HuH-7.5 (cell line): ENCODE results near the gene ZP2.
"Not testable (repeated sequence)": the region's sequence is repeated elsewhere in the genome, so short reads cannot be mapped to it uniquely, and the experiment has no call there.

Experiments used
- DNase-seq: peaks from one replicate; pipeline ENCODE4 v3.0.0; 2011; ENCODE audit warnings: low spot score

The ZP2 gene

DNA sequence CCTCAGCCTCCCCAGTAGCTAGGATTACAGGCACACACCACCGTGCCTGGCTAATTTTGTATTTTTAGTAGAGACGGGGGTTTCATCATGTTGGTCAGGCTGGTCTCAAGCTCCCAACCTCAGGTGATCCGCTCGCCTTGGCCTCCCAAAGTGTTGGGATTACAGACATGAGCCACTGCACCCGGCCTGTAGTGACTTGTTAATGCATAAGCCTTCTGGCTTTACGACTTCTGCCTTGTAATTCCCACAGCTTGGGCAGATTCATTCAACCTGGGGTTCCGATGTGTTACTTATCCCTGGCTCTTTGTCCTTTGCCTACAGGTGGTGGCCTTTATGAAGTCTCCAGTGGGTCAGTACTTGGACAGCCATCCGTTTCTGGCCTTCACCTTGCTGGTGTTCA lies 41.3 kb downstream of the ZP2 start:
- not testable (repeated sequence) for DNase-seq

GRCh38 chr16:21169249-21169981 lies 42.0 kb downstream of the ZP2 start:
- no peak for DNase-seq

- no peak for DNase-seq
Observed at GRCh38 chr16:21167929-21168602, 43.3 kb downstream of the ZP2 start.

GRCh38 chr16:21167360-21167759 lies 44.0 kb downstream of the ZP2 start:
- no peak for DNase-seq

DNA sequence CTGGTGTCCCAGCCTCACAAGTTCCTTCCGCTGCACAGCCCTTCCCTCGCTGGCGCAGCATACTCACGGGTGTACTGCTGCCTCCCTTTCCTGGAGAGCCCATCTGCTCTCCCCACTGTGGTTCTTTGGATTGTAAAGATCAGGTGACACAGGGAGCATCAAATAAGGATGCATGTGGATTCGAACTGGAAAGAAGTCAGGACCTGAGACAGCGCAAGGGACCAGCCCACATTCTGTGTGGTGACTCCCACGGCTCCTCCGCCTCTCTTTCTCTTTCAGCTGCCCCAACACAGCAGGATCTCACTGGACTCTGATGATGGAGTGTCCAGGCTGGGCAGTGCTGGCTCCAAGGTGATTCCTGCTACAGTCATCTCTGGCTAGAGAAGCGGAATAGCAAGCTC lies 44.8 kb downstream of the ZP2 start:
- DNase-seq = no peak

GRCh38 chr16:21164521-21165168 lies 46.7 kb downstream of the ZP2 start:
- DNase-seq = no peak

- DNase-seq = no peak
Observed at GRCh38 chr16:21163576-21163975, 47.8 kb downstream of the ZP2 start.

DNA sequence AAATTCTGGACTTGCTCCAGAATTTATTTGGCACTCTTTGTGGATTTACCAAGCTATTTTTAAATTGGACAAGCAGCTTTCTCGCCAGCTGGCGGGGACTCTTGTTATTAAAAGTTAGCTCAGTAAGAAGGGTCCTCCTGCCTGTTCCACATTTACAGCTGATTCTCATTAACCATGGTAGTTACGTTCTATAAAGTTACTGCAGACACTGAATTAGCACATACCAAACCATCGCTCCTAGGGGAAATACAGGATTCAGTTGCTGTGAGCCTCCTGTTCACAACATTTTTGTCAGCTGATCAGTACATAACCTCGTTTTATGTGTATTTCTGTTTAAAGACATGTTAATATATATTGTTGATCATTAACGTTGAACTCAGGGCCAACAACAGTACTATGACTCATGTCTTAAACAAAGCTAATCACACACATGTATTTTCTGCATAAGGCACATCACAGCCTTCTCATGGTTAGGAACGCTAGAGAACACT lies 48.7 kb downstream of the ZP2 start:
- no peak for DNase-seq

DNA sequence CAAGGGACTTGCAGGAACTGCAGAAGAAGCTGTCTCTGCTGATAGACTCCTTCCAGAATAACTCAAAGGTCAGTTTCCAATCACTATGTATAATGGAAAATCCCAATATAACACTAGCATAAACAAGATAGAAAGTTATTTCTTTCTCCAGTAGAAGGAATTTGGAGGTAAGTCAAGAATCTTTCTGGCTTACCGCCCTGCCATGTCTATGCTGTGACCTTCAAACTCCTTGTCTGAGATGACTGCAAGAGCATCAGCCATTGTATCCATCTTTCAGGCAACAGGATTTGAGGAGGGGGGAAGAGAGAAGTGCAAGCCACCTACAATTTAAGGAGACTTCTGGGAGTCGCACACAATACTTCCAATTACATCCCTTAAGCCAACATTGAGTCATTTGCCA lies 50.2 kb downstream of the ZP2 start:
- DNase-seq = no peak

DNA sequence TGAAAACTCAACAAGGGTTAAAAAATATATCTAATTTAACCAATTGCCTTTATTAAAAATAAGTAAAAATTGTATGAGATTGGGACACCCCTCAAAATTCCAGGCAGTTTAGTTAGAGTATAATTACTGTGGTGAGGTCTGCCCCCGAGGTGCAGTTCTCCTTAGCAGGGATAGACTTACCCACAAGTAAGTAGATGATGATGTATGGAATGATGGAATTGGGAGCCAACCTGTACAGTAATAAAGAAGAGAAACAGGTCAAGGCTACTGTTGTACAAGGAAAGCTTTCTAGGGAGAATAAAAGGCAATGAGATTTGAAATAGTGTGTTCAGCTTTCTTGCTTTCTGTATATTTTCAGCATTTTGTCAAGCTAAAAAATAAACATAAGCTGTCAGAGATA lies 51.1 kb downstream of the ZP2 start:
- DNase-seq = no peak

DNA sequence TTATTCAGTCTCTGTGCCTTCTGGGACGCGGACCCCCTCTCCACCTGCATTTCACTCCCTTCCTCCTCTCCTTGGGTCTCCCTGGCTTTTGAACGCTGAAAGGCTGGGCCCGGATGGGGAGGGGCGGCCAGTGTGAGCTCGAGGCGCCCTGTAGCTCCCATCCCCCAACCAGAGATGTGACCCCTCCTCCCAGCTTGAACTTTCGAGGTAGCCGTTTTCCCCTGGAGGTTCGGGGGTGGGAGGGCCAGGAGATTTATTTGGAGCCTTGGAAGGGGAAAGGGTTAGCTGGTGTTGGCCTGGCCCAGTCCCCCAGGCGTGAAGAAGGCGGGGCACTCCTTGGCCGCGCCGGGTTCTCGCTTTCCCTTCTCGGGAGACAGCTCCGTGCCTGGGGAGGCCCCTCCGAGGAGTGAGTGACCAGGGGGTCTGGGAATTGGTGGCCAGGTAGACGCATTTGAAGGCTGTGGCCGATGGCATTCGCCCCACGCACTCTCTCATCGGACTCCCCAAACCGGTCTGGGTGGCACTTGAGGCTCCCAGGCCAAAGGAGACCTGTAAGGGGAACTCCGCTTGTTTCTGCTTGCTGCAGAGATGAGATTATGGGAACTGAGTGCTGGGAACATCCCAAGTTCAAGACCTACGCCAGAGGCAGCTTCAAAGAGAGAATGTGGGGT lies 52.0 kb downstream of the ZP2 start:
- DNase-seq = no peak

GRCh38 chr16:21158208-21159110 lies 52.9 kb downstream of the ZP2 start, which contains the start of gene LDAF1:
LDAF1 (plus strand) TSS chr16:21158674; CDS start chr16:21161183, 2,509 bp downstream.
- DNase-seq = peak; percentile 59

GRCh38 chr16:21157632-21158031 lies 53.7 kb downstream of the ZP2 start:
- no peak for DNase-seq

- DNase-seq = peak; percentile 61
Observed at GRCh38 chr16:21156767-21157467, 54.5 kb downstream of the ZP2 start.

GRCh38 chr16:21156011-21156410 lies 55.4 kb downstream of the ZP2 start:
- not testable (repeated sequence) for DNase-seq

DNA sequence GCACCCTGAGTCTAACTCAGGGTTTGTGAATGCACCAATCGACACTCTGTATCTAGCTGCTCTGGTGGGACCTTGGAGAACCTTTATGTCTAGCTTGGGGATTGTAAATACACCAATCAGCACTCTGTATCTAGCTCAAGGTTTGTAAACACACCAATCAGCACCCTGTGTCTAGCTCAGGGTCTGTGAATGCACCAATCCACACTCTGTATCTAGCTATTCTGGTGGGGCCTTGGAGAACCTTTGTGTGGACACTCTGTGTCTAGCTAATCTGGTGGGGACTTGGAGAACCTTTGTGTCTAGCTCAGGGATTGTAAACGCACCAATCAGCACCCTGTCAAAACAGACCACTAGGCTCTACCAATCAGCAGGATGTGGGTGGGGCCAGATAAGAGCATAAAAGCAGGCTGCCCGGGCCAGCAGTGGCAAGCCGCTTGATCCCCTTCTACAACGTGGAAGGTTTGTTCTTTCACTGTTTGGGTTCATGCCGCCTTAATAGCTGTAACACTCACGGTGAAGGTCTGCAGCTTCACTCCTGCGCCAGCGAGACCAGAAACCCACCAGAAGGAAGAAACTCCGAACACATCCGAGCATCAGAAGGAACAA lies 58.1 kb downstream of the ZP2 start:
- DNase-seq = not testable (repeated sequence)

- not testable (repeated sequence) for DNase-seq
Observed at GRCh38 chr16:21152160-21153030, 59.0 kb downstream of the ZP2 start.

DNA sequence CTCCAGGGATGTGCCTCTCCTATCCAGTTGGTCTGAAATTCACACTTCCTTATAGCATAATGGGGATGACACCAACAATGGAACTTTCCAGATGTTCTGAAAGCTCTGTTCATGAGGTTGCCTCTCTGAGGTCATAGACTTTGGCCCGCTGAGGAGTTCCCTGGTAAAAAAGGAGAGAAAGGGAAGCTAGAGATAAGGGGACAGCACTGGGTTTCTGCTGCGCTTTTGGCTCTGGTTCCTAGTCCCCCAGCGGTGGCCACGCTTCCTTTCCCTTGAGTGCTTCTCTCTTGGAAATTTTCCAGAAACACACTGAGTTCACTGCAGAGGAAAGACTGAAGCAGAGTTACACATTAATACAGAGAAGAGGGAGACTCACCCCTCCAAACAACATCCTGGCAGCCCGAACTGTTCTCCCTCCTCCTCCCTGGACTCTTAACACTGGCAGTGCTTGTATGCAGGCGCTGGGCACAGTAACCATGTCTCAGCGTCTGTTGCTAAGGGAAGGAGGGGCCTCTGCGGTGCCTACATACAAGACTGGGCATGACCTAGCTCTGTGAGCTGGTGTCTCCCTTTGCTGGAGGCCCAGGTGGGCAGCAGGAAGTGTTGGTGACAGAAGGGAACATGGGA lies 60.9 kb downstream of the ZP2 start, which contains the start of gene DNAH3:
TSS of gene DNAH3 (minus strand) at position 472 of the 627 bp plus-strand sequence. CDS start 527 bp downstream, outside the sequence.
- no peak for DNase-seq
